KBM-7 (cell line): ENCODE results near the gene KDM2B.
"Not testable (repeated sequence)": the region's sequence is repeated elsewhere in the genome, so short reads cannot be mapped to it uniquely, and the experiment has no call there.

Source experiments
- DNase-seq: peaks from one replicate; pipeline ENCODE4 v3.0.0-alpha.2; 2015
- in situ Hi-C: fragments of 300-500 bp; cut with MboI; formaldehyde crosslinking; loops from 2 replicates; pipeline ENCODE4 v1.14.3; 2020; ENCODE audit warnings: low sequenced_read_pairs, low pct_unique_long_range_greater_than_20kb, mixed read lengths

KDM2B gene

DNA sequence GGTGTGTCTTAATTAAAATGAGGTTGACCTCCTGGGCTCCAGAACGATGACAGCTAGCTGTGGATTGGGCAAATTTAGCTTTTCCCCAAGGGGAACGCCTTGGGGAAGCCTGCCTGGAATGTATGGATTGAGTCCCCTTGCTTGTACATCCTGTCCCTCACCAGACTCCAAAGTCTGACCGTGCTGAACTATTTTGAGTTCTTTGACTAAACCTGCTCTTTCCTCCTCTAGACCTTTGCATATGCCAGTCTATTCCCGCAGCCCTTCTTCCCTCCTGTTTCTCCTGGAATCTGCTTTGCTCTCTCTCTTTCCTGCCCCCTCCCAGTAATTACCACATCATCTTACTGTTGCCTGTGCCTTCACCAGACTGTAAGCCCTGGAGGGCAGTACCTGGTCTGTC, 11.5 kb upstream of the KDM2B start:
- no peak for DNase-seq
- in situ Hi-C loops: no loop called here

GRCh38 chr12:121590476-121591143, 9.8 kb upstream of the KDM2B start:
- peak; percentile 64 for DNase-seq
- in situ Hi-C loops: no loop called here

DNA sequence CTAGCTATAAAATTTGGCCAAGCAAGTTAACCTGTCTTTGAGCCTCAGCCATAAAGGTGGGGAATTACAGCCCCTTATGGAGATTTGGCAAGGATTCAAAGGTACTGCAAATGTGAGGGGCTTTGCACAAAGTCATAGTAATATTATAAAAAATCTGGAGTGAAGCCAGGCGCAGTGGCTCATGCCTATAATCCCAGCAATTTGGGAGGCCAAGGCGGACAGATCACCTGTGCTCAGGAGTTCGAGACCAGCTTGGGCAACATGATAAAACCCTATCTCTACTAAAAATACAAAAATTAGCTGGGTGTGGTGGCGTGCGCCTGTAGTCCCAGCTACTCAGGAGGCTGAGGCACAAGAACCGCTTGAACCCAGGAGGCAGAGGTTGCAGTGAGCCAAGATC, 4.1 kb upstream of the KDM2B start:
- DNase-seq, in situ Hi-C loops: not testable (repeated sequence)

GRCh38 chr12:121583334-121583661, 2.5 kb upstream of the KDM2B start:
- in situ Hi-C loops, DNase-seq: not testable (repeated sequence)

DNA sequence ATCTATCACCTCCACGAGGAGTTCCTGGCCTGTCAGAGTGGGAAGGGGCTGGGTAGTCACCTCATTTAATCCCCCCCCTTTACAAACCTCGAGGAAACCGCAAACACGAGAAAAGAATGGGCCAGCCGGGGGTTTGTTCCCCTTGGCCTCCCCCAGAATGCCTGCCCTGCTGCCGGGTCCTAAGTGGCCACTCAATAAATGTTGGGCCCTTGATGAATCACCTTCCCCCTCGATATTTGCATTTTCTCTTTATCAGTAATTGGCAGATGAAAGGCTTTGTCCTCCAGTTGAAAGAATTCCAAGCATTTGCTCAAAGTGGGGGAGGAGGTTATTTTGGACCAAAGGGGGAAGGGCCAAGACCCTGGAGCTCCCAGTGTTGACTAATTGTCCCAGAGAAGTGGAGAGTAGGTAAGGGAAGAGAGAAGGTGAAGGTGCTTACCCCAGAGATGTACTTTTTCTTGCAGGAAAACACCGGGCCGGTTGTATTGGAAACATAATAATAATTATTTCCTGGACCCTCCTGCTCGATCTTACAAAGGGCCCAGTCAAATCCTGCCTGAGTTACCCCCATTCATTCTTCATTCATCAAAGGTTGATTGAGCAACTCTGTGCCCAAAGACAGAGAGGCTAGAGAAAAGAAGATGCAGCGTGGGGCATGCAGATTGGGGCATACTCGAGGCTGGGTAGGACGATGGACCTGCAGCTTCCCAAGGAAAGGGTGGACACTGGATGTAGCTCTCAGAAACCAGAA, 1.9 kb upstream of the KDM2B start:
- DNase-seq: peak; percentile 57
- in situ Hi-C loops: no loop called here

- DNase-seq: peak; percentile 45
- in situ Hi-C loops: no loop called here
Measured at GRCh38 chr12:121581686-121582429, 1.0 kb upstream of the KDM2B start.

- DNase-seq: peak; percentile 66
- in situ Hi-C loops: no loop called here
Measured at GRCh38 chr12:121579981-121580868, 598 bp downstream of the KDM2B start.

DNA sequence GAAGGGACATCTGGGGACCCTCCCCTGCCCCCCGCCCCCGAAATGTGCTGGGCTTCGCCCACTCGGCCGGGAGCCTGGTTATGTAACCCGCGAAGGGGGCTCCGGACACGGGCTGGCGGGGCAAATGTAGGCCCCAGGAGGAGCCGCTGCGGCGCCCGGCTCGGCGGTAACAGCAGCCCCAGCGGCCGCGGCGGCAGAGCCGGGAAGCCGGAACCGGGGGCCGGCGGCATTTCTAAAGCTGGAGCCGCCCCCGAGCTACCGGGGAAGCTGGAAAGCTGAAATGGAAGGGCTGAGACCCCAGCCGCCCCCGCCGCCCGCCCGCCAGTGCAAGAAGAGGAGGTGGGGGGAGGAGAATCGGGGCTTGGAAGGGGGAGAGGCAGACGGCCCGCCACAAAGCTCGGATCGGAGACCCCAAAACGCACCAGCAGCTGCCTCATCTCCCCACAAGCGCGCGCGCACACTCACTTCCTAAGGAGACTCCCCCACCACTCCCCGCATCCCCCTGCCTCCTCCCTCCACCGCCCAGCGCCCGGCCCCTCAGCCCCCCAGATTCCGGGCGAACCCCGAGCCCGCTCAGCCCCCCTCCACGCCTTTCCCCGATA, 1.5 kb downstream of the KDM2B start:
- in situ Hi-C loops: no loop called here
- DNase-seq: peak; percentile 26

- DNase-seq: peak; percentile 40
- in situ Hi-C loops: no loop called here
Measured at GRCh38 chr12:121578230-121579189, 2.3 kb downstream of the KDM2B start.

- in situ Hi-C loops: no loop called here
- peak; percentile 51 for DNase-seq
Measured at GRCh38 chr12:121577443-121578180, 3.2 kb downstream of the KDM2B start.

DNA sequence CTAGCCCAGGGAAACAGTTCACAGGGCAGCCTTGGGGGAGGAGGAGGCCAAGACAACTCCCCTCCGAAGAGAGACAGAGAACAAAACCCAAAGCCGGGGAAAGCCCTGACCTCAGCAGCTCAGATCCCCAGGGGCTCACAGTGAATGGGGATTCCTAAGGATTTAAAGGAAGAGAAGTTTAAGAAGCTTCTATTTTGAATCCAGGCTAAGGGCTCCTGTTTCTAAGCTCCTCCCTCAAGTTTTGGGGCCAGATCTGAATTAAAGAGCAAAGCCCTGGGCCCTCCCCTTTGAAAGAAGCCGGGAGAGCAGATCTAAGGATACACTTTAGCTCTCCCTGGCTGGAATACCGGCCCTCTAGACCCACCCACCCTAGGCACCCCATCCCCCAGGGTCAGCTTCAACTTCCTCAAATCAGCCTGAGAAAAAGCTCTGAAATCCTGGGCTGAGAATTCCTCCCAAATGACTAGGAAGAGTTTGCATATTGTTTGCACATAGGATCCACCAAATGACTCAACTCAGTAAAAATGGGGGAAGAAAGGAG, 3.9 kb downstream of the KDM2B start:
- in situ Hi-C loops: no loop called here
- DNase-seq: peak; percentile 49

- DNase-seq: no peak
Measured at GRCh38 chr12:121575952-121576625, 4.7 kb downstream of the KDM2B start.

DNA sequence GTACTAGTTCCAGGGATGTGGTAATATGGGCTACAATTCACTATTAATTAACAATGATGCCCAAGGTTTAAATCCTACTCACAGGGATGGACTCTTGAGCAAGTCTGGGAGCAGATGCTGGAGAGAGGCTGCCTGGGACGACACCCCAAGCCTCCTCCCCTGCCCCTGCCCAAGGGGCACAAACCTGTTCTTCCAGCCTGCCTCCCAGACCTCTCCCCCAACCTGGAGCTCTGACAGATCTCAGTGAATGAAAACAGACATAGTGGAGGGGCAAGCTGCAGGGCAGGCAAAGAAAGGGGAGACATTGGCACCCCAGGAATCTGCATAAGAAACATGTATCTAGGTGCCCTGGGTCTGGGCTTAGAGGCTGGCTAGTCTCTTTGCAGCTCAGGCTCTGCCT, 5.8 kb downstream of the KDM2B start:
- DNase-seq: no peak
- in situ Hi-C loops: no loop called here

More at GRCh38 chr12:121575952-121576625, 4.7 kb downstream of the KDM2B start:
- in situ Hi-C loops: no loop called here

DNA sequence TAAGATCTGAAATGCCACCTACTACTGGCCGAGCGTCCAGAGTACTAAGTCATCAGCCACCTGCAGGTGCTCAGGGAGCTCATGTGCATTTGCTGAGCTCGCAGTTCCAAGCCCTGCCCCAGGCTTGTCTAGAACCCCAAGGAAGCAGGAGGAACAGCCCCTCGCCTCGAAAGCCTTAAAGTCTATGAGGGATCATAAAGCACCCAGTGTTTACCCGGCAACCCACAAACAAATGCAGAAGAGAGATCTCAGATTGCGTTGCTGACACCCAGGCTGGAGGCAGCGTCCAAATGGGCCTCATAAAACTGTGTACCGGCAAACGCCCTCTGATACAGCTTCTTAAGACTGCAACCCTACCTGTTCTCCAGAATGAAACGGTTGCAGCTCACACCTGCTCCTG, 6.8 kb downstream of the KDM2B start:
- in situ Hi-C loops: no loop called here
- DNase-seq: no peak

DNA sequence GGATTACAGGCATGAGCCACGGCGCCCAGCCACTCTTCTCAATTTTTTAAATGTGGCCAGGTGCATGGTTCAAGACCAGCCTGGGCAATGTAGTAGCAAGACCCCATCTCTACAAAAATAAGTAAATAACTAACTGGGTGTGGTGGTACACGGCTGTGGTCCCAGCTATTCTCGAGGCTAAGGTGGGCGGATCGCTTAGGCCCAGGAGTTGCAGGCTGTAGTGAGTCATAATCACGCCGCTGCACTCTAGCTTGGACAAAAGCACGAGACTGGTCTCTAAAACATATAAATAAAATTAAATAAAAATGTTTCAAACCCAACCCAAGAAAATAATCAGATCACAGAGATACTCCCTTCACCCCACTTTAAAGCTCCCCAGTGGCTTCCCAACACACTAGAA, 8.9 kb downstream of the KDM2B start:
- in situ Hi-C loops: no loop called here
- no peak for DNase-seq

GRCh38 chr12:121570467-121571283, 10.1 kb downstream of the KDM2B start:
- DNase-seq: no peak
- in situ Hi-C loops: no loop called here
